ENCODE data around the gene SMYD4.

The SMYD4 gene

GRCh38 chr17:1829592-1830257, at the start of gene SMYD4, which contains the start of gene RPA1:
SMYD4 (minus strand) TSS chr17:1829902; CDS start chr17:1827994, 1,908 bp downstream.
RPA1 (plus strand) TSS chr17:1830005; CDS start chr17:1830094, 89 bp downstream.
- H3K27ac ChIP-seq: peak within 1 kb of the TSS; percentile 84
- no peak for TF ChIP-seq CTCF (conservative IDR thresholded peaks at IDR 0.05; ENCODE audit: low read depth)
- peak; percentile 95 for DNase-seq (ENCODE audit: low spot score)
- ChIA-PET POLR2A (ENCODE audit: low non-redundant PET) (interaction anchor here (0.8 to 1.4 kb wide), 2 partner anchors 14 to 113 kb away, joined by 3 to 5 read pairs; no protein-coding TSS in a partner anchor), CTCF (interaction anchor here (0.6 to 0.7 kb wide), 2 partner anchors 110 to 163 kb away, joined by 3 read pairs; no protein-coding TSS in a partner anchor)

- no peak for TF ChIP-seq CTCF (conservative IDR thresholded peaks at IDR 0.05; ENCODE audit: low read depth)
- H3K27ac ChIP-seq: 0 out of 2 replicates have a peak overlapping the region, but pooled peaks have one; percentile 2
- CTCF ChIA-PET: interaction anchor here (1.0 kb wide), 1 partner anchor 147 kb away, joined by 3 read pairs; no protein-coding TSS in a partner anchor
- DNase-seq (ENCODE audit: low spot score): no peak
- POLR2A ChIA-PET (ENCODE audit: low non-redundant PET): no interaction called here
Measured at GRCh38 chr17:1878419-1879121, 48.9 kb upstream of the SMYD4 start.

- no peak overlapping the region for H3K27ac ChIP-seq
- no peak for DNase-seq (ENCODE audit: low spot score)
- TF ChIP-seq CTCF (conservative IDR thresholded peaks at IDR 0.05; ENCODE audit: low read depth): no peak
- ChIA-PET POLR2A (ENCODE audit: low non-redundant PET) (no interaction called here), CTCF (no interaction called here)
Measured at GRCh38 chr17:1875597-1875996, 45.9 kb upstream of the SMYD4 start.

GRCh38 chr17:1873418-1873817, 43.7 kb upstream of the SMYD4 start:
- POLR2A ChIA-PET (ENCODE audit: low non-redundant PET): no interaction called here
- DNase-seq (ENCODE audit: low spot score): no peak
- TF ChIP-seq CTCF (conservative IDR thresholded peaks at IDR 0.05; ENCODE audit: low read depth): no peak
- H3K27ac ChIP-seq: no peak overlapping the region
- CTCF ChIA-PET: no interaction called here

GRCh38 chr17:1872976-1873375, 43.3 kb upstream of the SMYD4 start:
- no peak overlapping the region for H3K27ac ChIP-seq
- no peak for TF ChIP-seq CTCF (conservative IDR thresholded peaks at IDR 0.05; ENCODE audit: low read depth)
- POLR2A ChIA-PET (ENCODE audit: low non-redundant PET): no interaction called here
- DNase-seq (ENCODE audit: low spot score): no peak
- CTCF ChIA-PET: interaction anchor here (0.6 kb wide), 1 partner anchor 152 kb away, joined by 4 read pairs; no protein-coding TSS in a partner anchor

- POLR2A ChIA-PET (ENCODE audit: low non-redundant PET): no interaction called here
- DNase-seq (ENCODE audit: low spot score): no peak
- no peak overlapping the region for H3K27ac ChIP-seq
- TF ChIP-seq CTCF (conservative IDR thresholded peaks at IDR 0.05; ENCODE audit: low read depth): no peak
- CTCF ChIA-PET: no interaction called here
Measured at GRCh38 chr17:1872254-1872653, 42.6 kb upstream of the SMYD4 start.
